Effector memory CD4-positive, alpha-beta T cell (primary cell): ENCODE data around the gene TBC1D9.

Source experiments
- DNase-seq, 3 donors: peaks; one replicate each; pipeline ENCODE4 v3.0.0-alpha.2; 2020
- H3K27ac ChIP-seq: 2 replicates; pipeline ENCODE4 v1.7.0; 2013; ENCODE audit warnings: mild to moderate bottlenecking, low read length, moderate library complexity; ENCODE audit not compliant: insufficient read depth, poor library complexity, severe bottlenecking
- H3K27me3 ChIP-seq: replicated peaks from 2 replicates; pipeline ENCODE4 v1.7.0; 2013; ENCODE audit warnings: mild to moderate bottlenecking, low read length; ENCODE audit not compliant: insufficient read depth, control insufficient read depth, poor library complexity, severe bottlenecking
- H3K36me3 ChIP-seq: 2 replicates; pipeline ENCODE4 v1.7.0; 2013; ENCODE audit warnings: mild to moderate bottlenecking, low read length, moderate library complexity; ENCODE audit not compliant: control insufficient read depth, insufficient read depth
- H3K4me1 ChIP-seq: 2 replicates; pipeline ENCODE4 v1.7.0; 2013; ENCODE audit warnings: low read length, mild to moderate bottlenecking; ENCODE audit not compliant: control insufficient read depth, insufficient read depth, poor library complexity, severe bottlenecking
- H3K4me3 ChIP-seq: 2 replicates; pipeline ENCODE4 v1.7.0; 2013; ENCODE audit warnings: low read length, low read depth, mild to moderate bottlenecking; ENCODE audit not compliant: insufficient read depth, poor library complexity, severe bottlenecking
- H3K9me3 ChIP-seq: 2 replicates; pipeline ENCODE4 v1.7.0; 2013; ENCODE audit warnings: mild to moderate bottlenecking, low read length, moderate library complexity; ENCODE audit not compliant: control insufficient read depth

TBC1D9 gene

GRCh38 chr4:140644470-140645185, 111.6 kb downstream of the TBC1D9 start:
- Histone ChIP-seq H3K27me3 (no peaks in the 10 kb centered on the region), H3K36me3 (no peaks in the 10 kb centered on the region), H3K9me3 (no peaks in the 10 kb centered on the region), H3K4me1 (no peaks in the 10 kb centered on the region), H3K4me3 (no peak overlapping the region), H3K27ac (no peak overlapping the region)
- no peak for DNase-seq

- no peaks in the 10 kb centered on the region for H3K36me3 ChIP-seq
- H3K4me1 ChIP-seq: no peaks in the 10 kb centered on the region
Measured at GRCh38 chr4:140643571-140644055, 112.6 kb downstream of the TBC1D9 start.

DNA sequence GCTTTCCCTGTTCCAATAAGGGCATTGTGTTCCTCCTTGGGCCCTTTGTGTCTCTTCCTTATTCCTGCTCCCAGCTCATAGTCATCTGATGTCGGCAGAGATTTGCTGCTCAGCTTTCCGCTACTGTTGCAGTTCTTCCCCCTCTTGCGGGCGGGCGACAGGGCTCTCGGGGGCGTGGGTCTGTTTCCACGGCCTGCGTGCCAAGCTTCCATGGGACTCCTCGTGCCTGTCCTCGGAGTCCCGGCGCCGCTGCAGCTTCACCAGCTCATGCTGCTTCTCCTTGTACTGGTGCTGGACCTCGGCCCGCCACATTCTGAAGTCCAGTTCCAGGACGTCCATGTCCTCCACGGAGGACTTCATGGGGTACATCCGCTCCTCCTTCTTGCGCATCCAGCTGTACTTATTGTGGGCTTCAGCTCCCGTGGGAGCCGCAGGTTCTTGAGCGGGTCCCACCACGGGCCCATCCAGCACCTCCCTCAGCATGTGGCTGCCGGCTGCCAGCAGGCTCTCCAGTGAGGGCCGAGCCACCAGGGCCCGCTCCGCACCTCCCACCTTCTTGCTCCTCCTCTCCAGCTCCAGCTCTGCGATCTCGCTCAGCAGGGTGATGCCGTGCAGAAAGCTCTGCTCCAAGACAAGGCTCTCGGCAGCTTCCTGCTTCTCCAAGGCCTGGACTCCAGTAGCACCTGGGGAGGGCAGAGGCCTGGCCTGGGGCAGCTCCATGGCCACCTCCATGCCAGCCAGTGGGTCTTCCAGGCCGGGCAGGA, 113.3 kb downstream of the TBC1D9 start:
- Histone ChIP-seq H3K4me3 (no peak overlapping the region), H3K27me3 (no peaks in the 10 kb centered on the region), H3K27ac (no peak overlapping the region), H3K4me1 (no peaks in the 10 kb centered on the region), H3K36me3 (no peaks in the 10 kb centered on the region), H3K9me3 (no peaks in the 10 kb centered on the region)
- no peak for DNase-seq

More at GRCh38 chr4:140643571-140644055, 112.6 kb downstream of the TBC1D9 start:
- H3K27me3 ChIP-seq: no peaks in the 10 kb centered on the region
- no peak overlapping the region for H3K27ac ChIP-seq
- no peaks in the 10 kb centered on the region for H3K9me3 ChIP-seq
- DNase-seq: no peak
- no peak overlapping the region for H3K4me3 ChIP-seq

GRCh38 chr4:140641789-140642439, 114.3 kb downstream of the TBC1D9 start:
- Histone ChIP-seq H3K36me3 (no peaks in the 10 kb centered on the region), H3K4me1 (no peaks in the 10 kb centered on the region), H3K4me3 (no peak overlapping the region), H3K27ac (no peak overlapping the region), H3K9me3 (no peaks in the 10 kb centered on the region), H3K27me3 (no peaks in the 10 kb centered on the region)
- no peak for DNase-seq

GRCh38 chr4:140641105-140641555, 115.1 kb downstream of the TBC1D9 start:
- Histone ChIP-seq H3K9me3 (no peaks in the 10 kb centered on the region), H3K4me3 (no peak overlapping the region), H3K36me3 (no peaks in the 10 kb centered on the region), H3K27ac (no peak overlapping the region), H3K27me3 (no peaks in the 10 kb centered on the region), H3K4me1 (no peaks in the 10 kb centered on the region)
- no peak for DNase-seq

GRCh38 chr4:140640150-140640748, 115.9 kb downstream of the TBC1D9 start:
- Histone ChIP-seq H3K4me3 (no peak overlapping the region), H3K27me3 (no peaks in the 10 kb centered on the region), H3K27ac (no peak overlapping the region), H3K36me3 (no peaks in the 10 kb centered on the region), H3K4me1 (no peaks in the 10 kb centered on the region), H3K9me3 (no peaks in the 10 kb centered on the region)
- no peak for DNase-seq

GRCh38 chr4:140639066-140639465, 117.1 kb downstream of the TBC1D9 start:
- H3K27ac ChIP-seq: no peak overlapping the region
- no peaks in the 10 kb centered on the region for H3K27me3 ChIP-seq
- no peak overlapping the region for H3K4me3 ChIP-seq
- DNase-seq: no peak
- no peaks in the 10 kb centered on the region for H3K9me3 ChIP-seq
- no peaks in the 10 kb centered on the region for H3K4me1 ChIP-seq
- H3K36me3 ChIP-seq: no peaks in the 10 kb centered on the region

GRCh38 chr4:140637836-140638235, 118.3 kb downstream of the TBC1D9 start:
- no peak for DNase-seq
- no peak overlapping the region for H3K27ac ChIP-seq
- H3K9me3 ChIP-seq: no peaks in the 10 kb centered on the region
- H3K27me3 ChIP-seq: no peaks in the 10 kb centered on the region
- no peaks in the 10 kb centered on the region for H3K4me1 ChIP-seq
- H3K4me3 ChIP-seq: no peak overlapping the region
- H3K36me3 ChIP-seq: no peaks in the 10 kb centered on the region

DNA sequence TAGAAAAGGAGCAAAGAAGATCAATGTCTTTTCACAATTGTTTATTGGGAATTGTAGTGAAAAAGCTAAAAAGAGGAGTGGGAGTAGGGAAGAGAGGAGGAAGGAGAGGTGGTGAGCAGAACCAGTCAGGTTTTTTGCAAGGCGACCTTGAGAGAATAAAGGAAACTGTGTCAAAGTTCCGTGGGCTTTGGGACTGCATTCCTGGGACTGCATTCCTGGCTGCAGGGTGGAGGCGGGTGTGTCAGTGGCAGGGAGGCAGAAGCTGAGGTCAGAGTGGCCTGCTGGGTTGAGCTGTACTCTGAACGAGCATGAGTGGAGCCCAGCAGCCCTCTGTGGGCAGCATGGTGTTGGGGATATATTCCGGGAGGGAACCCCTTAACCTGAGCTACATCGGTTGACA, 120.6 kb downstream of the TBC1D9 start:
- no peaks in the 10 kb centered on the region for H3K9me3 ChIP-seq
- no peak overlapping the region for H3K27ac ChIP-seq
- H3K4me1 ChIP-seq: no peaks in the 10 kb centered on the region
- no peak for DNase-seq
- H3K4me3 ChIP-seq: no peak overlapping the region
- H3K36me3 ChIP-seq: no peaks in the 10 kb centered on the region
- no peaks in the 10 kb centered on the region for H3K27me3 ChIP-seq
